ENCODE results near the gene EID3. TPM values are rescaled to one million over a fixed set of nuclear protein-coding genes. Genes with fewer than 3 reads are reported as not detected.

The EID3 gene
- total and polyA plus RNA-seq, 2 experiments from 2014 or later, result 3.3 to 3.4 TPM

DNA sequence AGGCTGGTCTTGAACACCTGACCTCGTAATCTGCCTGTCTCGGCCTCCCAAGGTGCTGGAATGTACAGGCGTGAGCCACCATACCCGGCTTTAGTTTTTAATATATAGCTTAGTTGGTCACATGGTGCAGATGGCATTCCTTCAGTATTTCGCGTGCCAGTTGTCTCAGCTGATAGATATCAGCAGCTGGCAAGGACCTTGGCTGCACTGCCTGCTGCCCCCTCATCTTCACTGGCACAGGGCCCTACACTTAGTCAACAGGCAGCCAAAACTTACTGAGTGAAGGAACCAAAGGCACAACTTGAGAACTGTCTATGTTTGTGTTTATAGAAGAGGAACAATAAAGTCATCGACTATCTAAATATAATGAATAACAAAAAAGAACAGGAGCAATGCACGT is 31.0 kb downstream of the EID3 start:
- ATAC-seq (no peak), DNase-seq (ENCODE audit: low spot score) (no peak)
- Histone ChIP-seq H3K4me2 (no peak overlapping the region), H3K4me3 (no peak overlapping the region), H3K4me1 (ENCODE audit: insufficient read depth) (no peaks in the 10 kb centered on the region), H3K27ac (ENCODE audit: low read depth) (no peak overlapping the region), H3K79me2 (replicated peaks; ENCODE audit: insufficient read depth) (no peaks in the 10 kb centered on the region; the same call in 1 of the 2 replicates), H4K20me1 (replicated peaks; ENCODE audit: insufficient read depth) (0 out of 2 replicates have a peak, but pooled peaks cover 8% of the 10 kb centered on the region), H3K36me3 (ENCODE audit: insufficient read depth) (peaks cover 31% of the 10 kb centered on the region), H3K9me2 (ENCODE audit: insufficient read depth) (no peaks in the 10 kb centered on the region), H3K27me3 (ENCODE audit: insufficient read depth) (no peaks in the 10 kb centered on the region), H2AFZ (no peak overlapping the region), H3F3A (replicated peaks; ENCODE audit: low read depth) (no peaks in the 10 kb centered on the region)
- TF ChIP-seq ZNF114 (CRISPR knock-in tag; IDR thresholded peaks at IDR 0.05) (no peak), CREB1 (CRISPR knock-in tag; IDR thresholded peaks at IDR 0.05; ENCODE audit: low read depth) (no peak), REST (IDR thresholded peaks at IDR 0.05; ENCODE audit: unreplicated experiment) (no peak), JUNB (IDR thresholded peaks at IDR 0.05; ENCODE audit: unreplicated experiment) (no peak), EZH2 (IDR thresholded peaks at IDR 0.05; ENCODE audit: low read depth, unreplicated experiment) (no peak), NANOG (IDR thresholded peaks at IDR 0.05; ENCODE audit: borderline replicate concordance) (no peak), POLR2AphosphoS5 (IDR thresholded peaks at IDR 0.05; ENCODE audit: low read depth) (no peak), ZNF331 (CRISPR knock-in tag; IDR thresholded peaks at IDR 0.05; ENCODE audit: low read depth) (no peak), EZH2phosphoT487 (IDR thresholded peaks at IDR 0.05; ENCODE audit: unreplicated experiment) (no peak), STAT1 (IDR thresholded peaks at IDR 0.05; ENCODE audit: unreplicated experiment) (no peak)
- TF ChIP-seq, protein P1, sequence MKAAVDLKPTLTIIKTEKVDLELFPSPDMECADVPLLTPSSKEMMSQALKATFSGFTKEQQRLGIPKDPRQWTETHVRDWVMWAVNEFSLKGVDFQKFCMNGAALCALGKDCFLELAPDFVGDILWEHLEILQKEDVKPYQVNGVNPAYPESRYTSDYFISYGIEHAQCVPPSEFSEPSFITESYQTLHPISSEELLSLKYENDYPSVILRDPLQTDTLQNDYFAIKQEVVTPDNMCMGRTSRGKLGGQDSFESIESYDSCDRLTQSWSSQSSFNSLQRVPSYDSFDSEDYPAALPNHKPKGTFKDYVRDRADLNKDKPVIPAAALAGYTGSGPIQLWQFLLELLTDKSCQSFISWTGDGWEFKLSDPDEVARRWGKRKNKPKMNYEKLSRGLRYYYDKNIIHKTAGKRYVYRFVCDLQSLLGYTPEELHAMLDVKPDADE (IDR thresholded peaks at IDR 0.05), result no peak
- TF ChIP-seq, protein P2, sequence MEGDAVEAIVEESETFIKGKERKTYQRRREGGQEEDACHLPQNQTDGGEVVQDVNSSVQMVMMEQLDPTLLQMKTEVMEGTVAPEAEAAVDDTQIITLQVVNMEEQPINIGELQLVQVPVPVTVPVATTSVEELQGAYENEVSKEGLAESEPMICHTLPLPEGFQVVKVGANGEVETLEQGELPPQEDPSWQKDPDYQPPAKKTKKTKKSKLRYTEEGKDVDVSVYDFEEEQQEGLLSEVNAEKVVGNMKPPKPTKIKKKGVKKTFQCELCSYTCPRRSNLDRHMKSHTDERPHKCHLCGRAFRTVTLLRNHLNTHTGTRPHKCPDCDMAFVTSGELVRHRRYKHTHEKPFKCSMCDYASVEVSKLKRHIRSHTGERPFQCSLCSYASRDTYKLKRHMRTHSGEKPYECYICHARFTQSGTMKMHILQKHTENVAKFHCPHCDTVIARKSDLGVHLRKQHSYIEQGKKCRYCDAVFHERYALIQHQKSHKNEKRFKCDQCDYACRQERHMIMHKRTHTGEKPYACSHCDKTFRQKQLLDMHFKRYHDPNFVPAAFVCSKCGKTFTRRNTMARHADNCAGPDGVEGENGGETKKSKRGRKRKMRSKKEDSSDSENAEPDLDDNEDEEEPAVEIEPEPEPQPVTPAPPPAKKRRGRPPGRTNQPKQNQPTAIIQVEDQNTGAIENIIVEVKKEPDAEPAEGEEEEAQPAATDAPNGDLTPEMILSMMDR (conservative IDR thresholded peaks at IDR 0.05; ENCODE audit: low read depth in 2 of 2), result no peak
- TF ChIP-seq, protein P3, sequence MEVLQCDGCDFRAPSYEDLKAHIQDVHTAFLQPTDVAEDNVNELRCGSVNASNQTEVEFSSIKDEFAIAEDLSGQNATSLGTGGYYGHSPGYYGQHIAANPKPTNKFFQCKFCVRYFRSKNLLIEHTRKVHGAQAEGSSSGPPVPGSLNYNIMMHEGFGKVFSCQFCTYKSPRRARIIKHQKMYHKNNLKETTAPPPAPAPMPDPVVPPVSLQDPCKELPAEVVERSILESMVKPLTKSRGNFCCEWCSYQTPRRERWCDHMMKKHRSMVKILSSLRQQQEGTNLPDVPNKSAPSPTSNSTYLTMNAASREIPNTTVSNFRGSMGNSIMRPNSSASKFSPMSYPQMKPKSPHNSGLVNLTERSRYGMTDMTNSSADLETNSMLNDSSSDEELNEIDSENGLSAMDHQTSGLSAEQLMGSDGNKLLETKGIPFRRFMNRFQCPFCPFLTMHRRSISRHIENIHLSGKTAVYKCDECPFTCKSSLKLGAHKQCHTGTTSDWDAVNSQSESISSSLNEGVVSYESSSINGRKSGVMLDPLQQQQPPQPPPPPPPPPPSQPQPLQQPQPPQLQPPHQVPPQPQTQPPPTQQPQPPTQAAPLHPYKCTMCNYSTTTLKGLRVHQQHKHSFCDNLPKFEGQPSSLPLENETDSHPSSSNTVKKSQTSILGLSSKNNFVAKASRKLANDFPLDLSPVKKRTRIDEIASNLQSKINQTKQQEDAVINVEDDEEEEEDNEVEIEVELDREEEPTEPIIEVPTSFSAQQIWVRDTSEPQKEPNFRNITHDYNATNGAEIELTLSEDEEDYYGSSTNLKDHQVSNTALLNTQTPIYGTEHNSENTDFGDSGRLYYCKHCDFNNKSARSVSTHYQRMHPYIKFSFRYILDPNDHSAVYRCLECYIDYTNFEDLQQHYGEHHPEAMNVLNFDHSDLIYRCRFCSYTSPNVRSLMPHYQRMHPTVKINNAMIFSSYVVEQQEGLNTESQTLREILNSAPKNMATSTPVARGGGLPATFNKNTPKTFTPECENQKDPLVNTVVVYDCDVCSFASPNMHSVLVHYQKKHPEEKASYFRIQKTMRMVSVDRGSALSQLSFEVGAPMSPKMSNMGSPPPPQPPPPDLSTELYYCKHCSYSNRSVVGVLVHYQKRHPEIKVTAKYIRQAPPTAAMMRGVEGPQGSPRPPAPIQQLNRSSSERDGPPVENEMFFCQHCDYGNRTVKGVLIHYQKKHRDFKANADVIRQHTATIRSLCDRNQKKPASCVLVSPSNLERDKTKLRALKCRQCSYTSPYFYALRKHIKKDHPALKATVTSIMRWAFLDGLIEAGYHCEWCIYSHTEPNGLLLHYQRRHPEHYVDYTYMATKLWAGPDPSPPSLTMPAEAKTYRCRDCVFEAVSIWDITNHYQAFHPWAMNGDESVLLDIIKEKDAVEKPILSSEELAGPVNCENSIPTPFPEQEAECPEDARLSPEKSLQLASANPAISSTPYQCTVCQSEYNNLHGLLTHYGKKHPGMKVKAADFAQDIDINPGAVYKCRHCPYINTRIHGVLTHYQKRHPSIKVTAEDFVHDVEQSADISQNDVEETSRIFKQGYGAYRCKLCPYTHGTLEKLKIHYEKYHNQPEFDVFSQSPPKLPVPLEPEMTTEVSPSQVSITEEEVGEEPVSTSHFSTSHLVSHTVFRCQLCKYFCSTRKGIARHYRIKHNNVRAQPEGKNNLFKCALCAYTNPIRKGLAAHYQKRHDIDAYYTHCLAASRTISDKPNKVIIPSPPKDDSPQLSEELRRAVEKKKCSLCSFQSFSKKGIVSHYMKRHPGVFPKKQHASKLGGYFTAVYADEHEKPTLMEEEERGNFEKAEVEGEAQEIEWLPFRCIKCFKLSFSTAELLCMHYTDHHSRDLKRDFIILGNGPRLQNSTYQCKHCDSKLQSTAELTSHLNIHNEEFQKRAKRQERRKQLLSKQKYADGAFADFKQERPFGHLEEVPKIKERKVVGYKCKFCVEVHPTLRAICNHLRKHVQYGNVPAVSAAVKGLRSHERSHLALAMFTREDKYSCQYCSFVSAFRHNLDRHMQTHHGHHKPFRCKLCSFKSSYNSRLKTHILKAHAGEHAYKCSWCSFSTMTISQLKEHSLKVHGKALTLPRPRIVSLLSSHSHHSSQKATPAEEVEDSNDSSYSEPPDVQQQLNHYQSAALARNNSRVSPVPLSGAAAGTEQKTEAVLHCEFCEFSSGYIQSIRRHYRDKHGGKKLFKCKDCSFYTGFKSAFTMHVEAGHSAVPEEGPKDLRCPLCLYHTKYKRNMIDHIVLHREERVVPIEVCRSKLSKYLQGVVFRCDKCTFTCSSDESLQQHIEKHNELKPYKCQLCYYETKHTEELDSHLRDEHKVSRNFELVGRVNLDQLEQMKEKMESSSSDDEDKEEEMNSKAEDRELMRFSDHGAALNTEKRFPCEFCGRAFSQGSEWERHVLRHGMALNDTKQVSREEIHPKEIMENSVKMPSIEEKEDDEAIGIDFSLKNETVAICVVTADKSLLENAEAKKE (CRISPR knock-in tag; IDR thresholded peaks at IDR 0.05), result no peak
- Mint-ChIP-seq H3K27me3 (ENCODE audit: insufficient read depth, low read depth, poor library complexity) (peaks cover 1% of the 10 kb centered on the region), H3K27ac (no peak overlapping the region), H3K9me3 (no peaks in the 10 kb centered on the region), H3K4me3 (no peak overlapping the region), H3K4me1 (no peaks in the 10 kb centered on the region), H3K36me3 (ENCODE audit: low read depth) (peaks cover 56% of the 10 kb centered on the region)

Data from GM23338 (cell line).